Kidney tubule cell (primary cell): ENCODE data around the gene UBE2E3.
"Not testable (repeated sequence)": the region's sequence is repeated elsewhere in the genome, so short reads cannot be mapped to it uniquely, and the experiment has no call there.

Experiments
- DNase-seq: peaks from one replicate; pipeline ENCODE4 v3.0.0-alpha.2; 2018; ENCODE audit warnings: low spot score

Gene UBE2E3

DNA sequence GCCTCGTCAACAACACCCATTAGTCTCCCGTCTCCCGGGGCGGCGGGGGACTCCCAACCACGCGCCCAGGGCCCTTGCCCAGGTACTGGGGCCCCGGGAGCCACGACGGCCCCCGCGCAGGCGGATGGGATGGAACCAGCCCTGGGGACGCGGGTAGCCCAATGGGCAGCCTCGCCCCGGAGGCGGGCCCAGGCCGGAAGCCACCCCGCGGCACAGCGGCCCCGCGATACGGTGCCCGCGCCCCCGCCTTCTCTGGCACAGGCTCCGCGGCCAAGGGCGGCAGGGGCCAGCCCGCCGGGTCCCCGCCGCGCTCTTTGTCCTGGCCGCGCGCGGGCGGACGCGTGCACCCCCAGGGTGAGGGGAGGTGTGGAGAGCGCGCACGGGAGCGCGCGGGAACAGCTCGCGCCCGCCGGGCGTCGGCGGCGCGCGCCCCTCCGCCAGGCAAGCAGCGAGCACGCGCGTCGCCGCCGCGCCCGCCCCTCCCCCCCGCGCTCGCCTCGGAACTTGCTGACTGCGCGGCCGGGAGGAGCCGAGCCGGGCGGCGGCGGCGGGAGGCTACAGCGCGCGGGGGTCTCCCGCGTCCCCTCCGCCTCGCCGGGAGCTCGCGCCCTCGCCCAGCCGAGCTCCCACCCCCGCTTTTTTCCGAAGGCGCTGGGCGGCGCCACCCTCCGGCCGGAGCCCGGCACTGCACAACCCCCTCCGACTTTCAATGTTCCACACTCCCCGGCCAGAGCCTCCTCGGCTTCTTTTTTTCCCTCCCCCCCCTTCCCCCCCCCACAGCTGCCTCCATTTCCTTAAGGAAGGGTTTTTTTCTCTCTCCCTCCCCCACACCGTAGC is at the start of gene UBE2E3:
Gene UBE2E3 (plus strand): TSS at position 500 of the 837 bp plus-strand sequence. CDS start 1,438 bp downstream, outside the sequence.
- peak; percentile 83 for DNase-seq

DNA sequence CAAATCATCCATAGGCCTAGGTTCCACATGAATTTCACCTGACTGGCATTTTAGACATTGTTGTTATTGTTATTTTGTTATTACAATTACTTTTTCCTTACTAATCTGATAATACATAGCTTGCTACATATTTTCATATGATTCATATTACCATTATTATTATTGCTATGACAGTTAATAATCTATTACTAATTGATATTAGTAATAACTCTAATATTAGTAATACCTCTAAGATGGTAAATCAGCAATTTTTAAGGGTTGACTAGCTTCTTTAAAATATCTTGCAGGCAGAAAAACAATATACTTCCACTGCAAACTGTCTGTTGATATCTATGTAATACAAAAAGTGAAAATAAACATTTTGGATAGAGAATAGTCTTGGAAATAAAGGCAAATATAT is 48.6 kb upstream of the UBE2E3 start:
- DNase-seq = no peak

DNA sequence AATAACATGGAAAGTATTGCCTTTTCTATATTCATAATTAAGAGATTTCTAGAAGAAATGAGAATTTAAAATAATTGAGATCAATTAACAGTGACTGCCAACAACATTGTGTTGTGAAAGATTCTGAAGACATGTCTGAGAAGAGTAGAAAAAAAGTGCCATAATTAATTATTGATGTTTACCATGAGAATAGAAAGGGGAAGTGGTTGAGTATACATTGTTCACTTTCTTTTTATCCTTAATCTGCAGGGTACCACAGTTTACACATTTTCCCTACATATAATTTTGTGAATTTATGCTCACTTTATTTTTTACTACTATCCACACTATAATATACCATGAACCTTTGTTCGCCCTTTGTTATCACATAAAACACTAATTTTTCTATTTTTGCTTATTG is 47.1 kb upstream of the UBE2E3 start:
- DNase-seq = no peak

DNA sequence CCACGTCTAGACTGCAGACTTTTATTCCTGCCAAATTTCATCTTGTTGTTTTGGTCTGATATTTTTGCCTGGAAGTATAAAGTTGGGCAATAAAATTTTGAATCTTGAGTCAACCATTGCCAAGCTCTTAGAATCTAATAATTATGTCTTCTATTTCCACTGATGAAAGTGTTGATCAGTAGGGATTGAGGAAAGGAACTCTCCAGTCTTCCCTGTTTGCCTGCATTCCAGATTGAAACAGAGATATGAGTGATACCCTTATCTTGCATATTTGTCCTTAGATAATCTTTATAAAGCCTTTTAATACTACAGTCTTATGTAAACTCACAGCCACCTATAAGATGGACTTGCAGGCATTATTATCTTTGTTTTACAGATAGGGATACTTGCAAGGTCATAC is 45.5 kb upstream of the UBE2E3 start:
- no peak for DNase-seq

DNA sequence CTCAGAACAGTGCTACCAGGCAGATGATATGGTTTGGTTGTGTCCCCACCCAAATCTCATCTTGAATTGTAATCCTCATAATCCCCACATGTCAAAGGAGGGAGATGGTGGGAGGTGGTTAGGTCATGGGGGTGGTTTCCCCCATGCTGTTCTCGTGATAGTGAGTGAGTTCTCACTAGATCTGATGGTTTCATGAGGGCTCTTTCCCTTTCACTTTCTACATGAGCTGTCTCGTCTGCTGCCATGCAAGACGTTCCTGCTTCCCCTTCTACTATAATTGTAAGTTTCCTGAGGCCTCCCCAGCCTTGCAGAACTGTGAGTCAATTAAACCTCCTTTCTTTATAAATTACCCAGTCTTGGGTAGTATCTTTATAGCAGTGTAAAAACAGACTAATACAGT is 42.9 kb upstream of the UBE2E3 start:
- DNase-seq = not testable (repeated sequence)

DNA sequence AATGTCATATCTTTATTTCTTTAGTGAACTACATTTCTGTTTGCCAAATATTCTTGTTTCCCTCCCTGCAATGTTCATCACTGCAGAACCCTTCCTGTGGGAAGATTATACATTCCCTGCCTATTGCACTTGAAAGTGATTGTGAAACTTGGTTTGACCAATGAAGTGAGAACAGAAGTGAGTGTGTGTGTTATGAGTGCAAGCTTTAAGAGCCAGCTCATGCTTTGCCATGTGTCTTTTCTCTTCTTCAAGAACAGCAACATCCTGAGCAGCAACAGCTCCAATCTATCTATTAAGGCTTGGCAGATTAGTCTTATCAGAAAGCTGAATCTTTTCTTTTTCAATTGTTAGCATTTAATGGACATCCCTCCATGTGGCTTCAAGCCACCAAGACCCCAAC is 42.0 kb upstream of the UBE2E3 start:
- peak; percentile 9 for DNase-seq

DNA sequence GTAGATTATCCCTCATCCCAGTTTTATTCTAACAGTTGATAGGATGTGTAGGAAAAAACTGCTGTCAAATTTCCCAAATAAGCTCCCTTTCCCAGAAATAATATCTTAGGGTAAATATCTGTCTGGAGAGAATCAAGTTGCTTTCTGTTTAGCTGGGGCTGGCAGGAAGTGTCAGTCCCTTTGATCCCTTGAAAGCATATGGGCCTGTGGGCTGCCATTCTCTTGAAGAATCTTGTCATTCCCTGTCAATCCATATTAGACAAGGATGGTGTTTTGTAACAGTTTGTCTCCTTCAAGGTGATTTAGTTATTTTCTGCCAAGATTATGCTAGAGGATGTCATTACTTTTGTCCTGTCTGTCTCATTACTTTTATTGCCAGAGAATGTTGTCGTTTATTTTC is 37.1 kb upstream of the UBE2E3 start:
- no peak for DNase-seq

DNA sequence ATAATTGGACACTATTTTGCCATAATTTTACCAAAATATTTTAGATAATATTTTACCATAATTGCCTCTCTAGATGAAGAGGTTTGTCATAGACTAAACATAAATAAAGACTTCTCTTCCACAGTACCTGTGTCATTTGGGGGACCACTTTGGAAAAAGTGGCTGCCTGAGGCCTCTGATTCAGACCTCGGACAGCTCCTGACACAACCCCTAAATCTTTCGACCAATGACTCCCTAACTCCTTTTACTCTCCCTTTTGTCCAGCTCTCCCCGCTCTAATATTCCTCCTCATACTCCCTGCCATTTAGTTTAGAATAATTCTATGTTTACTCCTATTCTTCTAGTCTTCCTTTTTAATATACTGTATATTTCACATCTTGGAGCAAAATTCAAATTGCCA is 36.0 kb upstream of the UBE2E3 start:
- DNase-seq = no peak

DNA sequence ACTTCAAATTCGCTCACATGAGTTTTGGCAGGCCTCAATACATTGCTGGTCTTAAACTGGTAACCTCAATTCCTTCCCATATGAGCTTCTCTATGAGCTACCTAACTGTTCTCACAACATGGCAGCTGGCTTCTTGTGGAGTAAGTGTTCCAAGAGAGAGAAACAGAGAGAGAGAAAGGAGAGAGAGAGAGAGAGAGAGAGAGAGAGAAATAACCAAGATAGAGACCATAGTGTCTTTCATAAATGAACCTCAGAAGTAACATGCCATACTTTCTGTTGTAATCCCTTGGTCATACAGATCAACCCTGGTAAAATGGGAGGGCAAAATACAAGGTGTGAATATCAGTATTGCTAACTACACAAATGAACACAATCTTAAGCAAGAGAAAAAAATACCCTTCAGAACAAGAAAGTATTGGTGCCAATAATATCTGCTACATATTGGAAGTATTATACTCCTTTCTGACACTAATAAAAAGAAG is 33.2 kb upstream of the UBE2E3 start:
- DNase-seq = no peak

DNA sequence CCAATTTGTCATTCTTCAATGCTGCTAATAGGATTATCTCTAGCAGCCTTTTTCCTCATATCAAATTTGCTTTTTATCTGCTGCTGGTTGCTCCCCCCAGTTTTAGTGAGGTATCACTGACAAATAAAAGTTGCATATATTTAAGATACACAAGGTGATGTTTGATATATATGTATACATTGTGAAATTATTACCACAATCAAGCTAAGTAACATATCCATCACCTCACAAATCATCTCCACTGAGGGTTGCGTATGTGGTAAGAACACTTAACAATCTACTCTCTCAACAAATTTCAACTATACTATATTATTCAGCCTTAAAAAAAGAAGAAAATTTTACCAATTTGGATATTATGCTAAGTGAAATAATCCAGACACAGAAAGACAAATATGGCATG is 30.5 kb upstream of the UBE2E3 start:
- DNase-seq = no peak

DNA sequence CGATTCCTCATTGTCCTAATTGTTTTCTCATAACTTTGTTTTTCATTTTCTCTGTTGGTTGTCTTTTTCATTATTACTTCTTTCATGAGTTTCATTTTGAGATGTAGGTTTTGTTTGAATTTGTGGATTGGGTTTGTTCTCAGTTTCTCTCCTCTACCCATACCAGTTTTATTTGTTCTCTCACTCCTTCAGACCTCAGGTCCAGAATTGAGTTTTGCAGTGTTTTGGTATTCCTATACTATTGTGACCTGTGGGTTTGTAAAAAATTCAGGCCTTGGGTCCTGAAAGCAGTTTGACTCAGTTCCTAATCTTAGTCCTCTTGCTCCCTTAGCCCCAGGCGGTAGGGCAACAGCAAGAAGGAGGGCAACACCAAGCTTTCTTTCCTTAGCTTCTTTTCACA is 28.3 kb upstream of the UBE2E3 start:
- no peak for DNase-seq

DNA sequence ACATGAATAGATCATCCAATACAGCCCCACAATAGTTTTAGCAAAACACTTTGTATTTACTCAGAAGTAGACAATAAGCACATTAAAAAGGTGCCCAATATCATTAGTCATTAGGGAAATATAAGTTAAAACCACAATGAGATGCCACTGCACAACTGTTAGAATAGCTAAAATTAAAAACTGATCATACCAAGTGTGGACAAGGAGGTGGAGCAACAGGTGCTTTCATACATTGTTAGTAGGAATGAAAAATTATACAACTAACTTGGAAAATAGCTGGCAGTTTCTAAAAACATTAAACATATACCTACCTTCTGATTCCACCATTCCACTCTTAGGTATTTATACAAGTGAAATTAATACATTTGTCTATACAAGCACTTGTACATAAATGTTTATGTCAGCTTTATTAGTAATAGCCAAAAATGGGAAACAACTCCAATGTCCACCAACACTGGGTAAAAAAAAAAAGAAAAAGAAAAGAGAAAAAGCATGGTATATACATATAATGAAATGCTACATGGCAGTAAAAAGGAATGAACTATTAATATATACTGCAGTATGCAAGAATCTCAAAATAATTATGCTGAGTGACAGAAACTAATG is 27.6 kb upstream of the UBE2E3 start:
- no peak for DNase-seq

DNA sequence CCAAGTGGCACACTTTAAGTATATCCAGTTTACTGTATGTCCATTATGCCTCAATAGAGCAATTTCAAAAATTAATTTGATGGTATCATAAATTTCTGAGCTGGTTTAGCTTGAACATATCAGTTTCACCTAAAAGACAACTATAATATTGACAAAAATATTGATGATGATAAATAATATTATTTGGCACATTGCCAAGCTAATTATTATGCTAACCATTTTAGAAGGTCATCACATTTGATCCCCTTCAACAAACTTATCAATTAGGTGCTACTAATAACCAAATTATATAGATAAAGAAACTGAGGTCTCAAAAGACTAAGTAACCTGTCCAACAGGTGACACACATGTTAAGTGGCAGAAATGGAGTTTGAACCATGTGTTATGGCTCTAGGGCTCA is 26.9 kb upstream of the UBE2E3 start:
- no peak for DNase-seq

DNA sequence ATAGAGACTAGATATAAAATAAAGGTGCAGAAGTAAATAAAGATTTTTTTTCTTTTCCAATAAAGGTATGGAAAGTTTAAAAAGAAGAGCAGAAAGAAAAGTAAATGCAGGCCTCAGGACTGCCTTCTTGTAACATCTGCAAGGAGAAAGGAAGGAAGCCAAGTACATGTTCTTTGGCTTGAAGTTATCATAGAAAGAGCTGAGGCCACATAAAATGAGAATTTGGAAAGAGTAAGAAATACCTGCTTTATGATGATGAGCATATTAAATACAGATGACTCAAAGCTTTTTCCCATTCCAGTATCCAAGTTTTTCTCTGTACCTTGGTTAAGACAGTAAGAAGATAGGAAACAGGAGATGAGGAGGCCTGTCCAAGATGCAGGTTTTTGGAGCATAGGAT is 25.3 kb upstream of the UBE2E3 start:
- no peak for DNase-seq

DNA sequence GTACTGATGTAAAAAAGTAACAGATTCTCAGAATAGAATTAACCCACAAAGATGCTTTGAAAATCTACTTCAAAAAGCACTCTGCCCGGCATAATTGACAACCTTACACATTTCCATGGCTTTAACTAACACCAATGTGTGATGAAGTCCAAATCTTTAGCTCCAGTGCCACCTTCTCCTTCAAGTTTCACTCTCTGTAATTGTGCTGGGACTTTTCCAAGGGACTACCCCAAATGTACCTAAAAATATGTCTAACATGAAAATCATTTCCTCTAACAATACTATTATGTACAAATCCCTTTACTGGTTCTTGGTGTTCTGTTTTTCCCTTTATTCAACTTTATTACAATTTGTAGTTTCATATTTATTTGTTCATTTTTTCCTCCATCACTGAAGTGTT is 20.6 kb upstream of the UBE2E3 start:
- DNase-seq = no peak

DNA sequence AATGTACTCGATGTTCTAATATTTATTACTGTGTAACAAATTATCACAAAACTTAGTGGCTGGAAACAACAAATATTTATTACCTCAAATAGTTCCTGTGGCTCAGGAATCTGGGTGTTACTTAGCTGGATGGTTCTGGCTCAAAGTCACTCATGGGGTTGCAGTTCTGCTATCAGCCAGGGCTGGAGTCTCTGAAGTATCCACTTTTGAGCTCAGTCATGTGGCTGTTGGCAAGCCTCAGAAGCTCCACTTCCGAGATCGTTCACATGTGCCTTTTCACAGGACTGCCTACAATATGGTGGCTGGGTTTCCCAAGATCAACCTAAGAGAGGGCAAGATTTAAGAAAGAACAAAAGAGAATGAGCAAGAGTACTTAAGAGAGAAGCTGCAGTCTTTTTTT is 19.4 kb upstream of the UBE2E3 start:
- no peak for DNase-seq

DNA sequence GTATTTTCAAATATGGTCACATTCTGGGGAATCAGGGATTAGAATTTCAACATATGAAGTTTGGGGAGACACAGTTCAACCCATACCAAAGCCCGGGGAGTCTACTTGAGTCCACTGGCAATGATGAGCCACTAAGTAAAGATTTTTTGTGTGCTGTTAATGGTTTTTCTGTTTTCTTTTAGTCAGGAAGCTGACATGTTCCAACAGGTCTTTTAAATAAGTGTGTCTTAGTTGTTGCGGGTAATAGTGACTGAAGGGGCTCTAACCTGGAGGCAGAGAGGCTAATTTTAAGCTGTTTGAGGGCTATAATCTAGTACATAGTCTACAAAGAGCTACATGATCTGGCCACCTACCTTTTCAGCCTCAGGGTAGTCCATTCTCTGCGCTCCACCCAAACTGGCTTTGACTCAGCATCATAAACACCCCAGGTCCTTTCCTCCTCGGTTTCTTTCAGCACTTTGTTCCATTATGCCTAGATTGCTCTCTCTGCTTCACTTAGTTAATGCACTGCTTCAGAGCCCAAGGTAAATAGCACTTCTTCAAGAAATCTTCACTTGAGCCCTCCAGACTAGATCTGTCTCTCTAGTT is 17.6 kb upstream of the UBE2E3 start:
- no peak for DNase-seq

DNA sequence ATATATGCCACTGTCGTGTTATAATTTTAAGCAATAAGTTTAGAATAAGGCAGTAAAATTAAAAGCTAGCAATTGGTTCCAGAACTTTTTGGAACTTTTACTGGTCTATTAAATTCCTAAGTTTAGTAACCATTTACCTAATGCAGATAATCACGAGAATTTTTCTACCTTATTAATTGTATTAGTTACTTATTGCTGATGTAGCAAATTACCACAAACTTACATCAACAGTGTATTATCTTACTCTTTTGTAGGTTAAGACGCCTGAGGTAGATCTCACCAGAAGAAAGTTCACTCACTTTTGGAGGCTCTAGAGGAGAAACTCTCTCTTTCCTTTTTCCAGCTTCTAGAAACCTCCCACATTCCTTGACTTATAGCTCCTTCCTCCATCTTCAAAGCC is 14.0 kb upstream of the UBE2E3 start:
- DNase-seq = no peak

DNA sequence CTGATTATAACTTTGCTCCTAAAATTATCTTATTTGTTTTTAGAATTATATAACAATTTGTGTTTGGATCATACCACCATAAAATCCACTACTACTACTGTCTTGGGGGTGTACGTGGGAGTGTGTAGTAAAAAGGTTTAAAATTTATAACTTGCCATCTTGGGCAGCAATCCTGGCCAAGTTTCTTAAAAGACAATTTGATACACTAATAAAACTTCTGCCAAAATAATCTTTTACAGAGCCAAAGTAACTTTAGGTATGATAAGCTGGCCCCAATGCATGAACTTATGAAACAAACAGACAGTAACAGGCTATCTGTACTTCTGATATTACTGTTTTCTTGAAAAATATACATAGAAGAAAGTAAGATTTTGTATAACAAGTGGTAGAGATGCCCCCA is 11.3 kb upstream of the UBE2E3 start:
- DNase-seq = no peak

DNA sequence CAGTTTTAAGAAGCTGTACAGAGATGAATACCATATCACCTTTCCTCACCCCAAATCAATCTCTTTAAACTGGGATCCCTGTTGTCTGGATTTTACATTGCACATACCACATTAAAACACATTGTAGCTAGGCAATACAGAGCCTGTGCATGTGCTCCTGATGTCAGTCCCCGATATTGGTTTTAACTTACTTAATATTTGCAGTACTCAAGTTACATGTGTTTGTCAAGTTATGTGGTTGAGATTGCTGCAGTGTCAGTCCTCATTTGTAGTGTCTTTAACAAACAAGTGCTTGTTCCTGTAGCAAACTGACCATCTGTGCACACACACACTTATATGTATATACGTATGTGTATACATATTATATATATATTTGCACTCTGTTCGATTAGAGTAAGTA is 10.4 kb upstream of the UBE2E3 start:
- DNase-seq = no peak

DNA sequence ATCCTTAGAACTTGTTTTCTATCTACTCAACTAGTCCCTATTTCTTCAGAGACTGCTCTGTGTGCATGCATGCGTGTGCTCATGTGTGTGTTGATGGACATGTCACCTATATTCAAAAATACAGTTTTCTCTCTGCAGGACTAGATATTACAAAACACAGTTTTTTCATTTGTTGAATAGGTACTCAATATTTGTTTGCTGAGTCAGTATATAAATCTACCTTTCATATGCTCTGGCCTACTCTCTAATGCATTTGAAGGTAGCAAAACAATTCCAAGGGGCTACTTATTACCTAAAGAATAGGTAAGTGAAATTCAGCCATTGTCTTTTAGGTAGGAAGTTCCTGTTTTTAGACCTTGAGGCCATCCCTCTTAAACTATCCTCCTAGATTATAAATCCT is 8.6 kb upstream of the UBE2E3 start:
- DNase-seq = no peak

DNA sequence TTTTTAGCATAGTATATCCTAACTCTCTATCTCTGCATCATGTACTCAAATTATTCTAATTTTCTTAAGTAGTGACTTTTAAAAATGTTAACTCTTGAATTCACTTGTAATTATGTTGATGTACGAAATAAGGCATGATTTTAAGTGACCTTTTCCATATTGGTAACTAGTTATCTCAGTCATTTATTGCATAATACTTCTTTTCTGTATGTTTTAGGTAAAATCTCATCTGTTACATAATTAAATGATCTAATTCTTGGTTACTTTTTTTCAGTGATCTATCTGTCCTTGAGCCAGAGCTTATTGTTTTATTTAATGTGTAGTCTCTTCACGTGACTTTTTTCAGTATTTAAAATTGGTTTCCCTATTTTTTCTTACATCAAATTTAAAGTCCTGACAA is 4.8 kb upstream of the UBE2E3 start:
- no peak for DNase-seq
